ENCODE results near the gene CNST.

GRCh38 chr1:246597971-246598370 lies 31.7 kb downstream of the CNST start:
- TF ChIP-seq CTCF (conservative IDR thresholded peaks at IDR 0.05; ENCODE audit: low read depth, low read length) = no peak
- no peak for TF ChIP-seq EZH2 (IDR thresholded peaks at IDR 0.05; ENCODE audit: borderline replicate concordance, low read depth, low read length, poor library complexity, severe bottlenecking)

Measured in A673 (cell line).